NCI-H2081 treated with DMSO at 0.1 percent for 48 hours (cell line): Measurements from ENCODE around the gene CKB.
"Not testable (repeated sequence)": the region's sequence is repeated elsewhere in the genome, so short reads cannot be mapped to it uniquely, and the experiment has no call there.

ENCODE experiments used
- DNase-seq: peaks from one replicate; lab custom pipeline; 2025; lab: John Stamatoyannopoulos, UW

Gene CKB

GRCh38 chr14:103526247-103526913 lies 3.8 kb upstream of the CKB start:
- DNase-seq, result no peak

GRCh38 chr14:103525430-103526246 lies 3.0 kb upstream of the CKB start:
- DNase-seq, result not testable (repeated sequence)

- DNase-seq, result no peak
Measured at GRCh38 chr14:103524002-103524935, 1.6 kb upstream of the CKB start.

GRCh38 chr14:103523575-103523954 lies 935 bp upstream of the CKB start:
- no peak for DNase-seq

GRCh38 chr14:103521951-103522563 lies 573 bp downstream of the CKB start:
- no peak for DNase-seq

- DNase-seq, result no peak
Measured at GRCh38 chr14:103521438-103521950, 1.1 kb downstream of the CKB start.

GRCh38 chr14:103520657-103521437 lies 1.8 kb downstream of the CKB start:
- peak; percentile 72 for DNase-seq

- no peak for DNase-seq
Measured at GRCh38 chr14:103520269-103520656, 2.4 kb downstream of the CKB start.

- no peak for DNase-seq
Measured at GRCh38 chr14:103519837-103520212, 2.8 kb downstream of the CKB start.

GRCh38 chr14:103519043-103519836 lies 3.4 kb downstream of the CKB start:
- no peak for DNase-seq

GRCh38 chr14:103518422-103519042 lies 4.1 kb downstream of the CKB start:
- no peak for DNase-seq

GRCh38 chr14:103517721-103518421 lies 4.8 kb downstream of the CKB start:
- DNase-seq, result no peak

GRCh38 chr14:103517174-103517566 lies 5.5 kb downstream of the CKB start:
- no peak for DNase-seq

GRCh38 chr14:103516426-103517173 lies 6.0 kb downstream of the CKB start:
- no peak for DNase-seq

GRCh38 chr14:103514596-103515421 lies 7.8 kb downstream of the CKB start:
- DNase-seq, result no peak

GRCh38 chr14:103512701-103513611 lies 9.7 kb downstream of the CKB start:
- no peak for DNase-seq
